ENCODE data around the gene KRTAP29-1.
"Not testable (repeated sequence)": the region's sequence is repeated elsewhere in the genome, so short reads cannot be mapped to it uniquely, and the experiment has no call there.

KRTAP29-1 gene

GRCh38 chr17:41296846-41297245 is 5.8 kb downstream of the KRTAP29-1 start:
- DNase-seq: no peak

GRCh38 chr17:41294016-41294415 is 8.6 kb downstream of the KRTAP29-1 start:
- DNase-seq: no peak

- DNase-seq: no peak
These were observed 15.6 kb downstream of the KRTAP29-1 start for GRCh38 chr17:41287050-41287449.

- no peak for DNase-seq
These were observed 18.1 kb downstream of the KRTAP29-1 start for GRCh38 chr17:41284546-41284945.

- DNase-seq: no peak
These were observed 18.6 kb downstream of the KRTAP29-1 start for GRCh38 chr17:41284043-41284442.

- DNase-seq: no peak
These were observed 24.3 kb downstream of the KRTAP29-1 start for GRCh38 chr17:41278176-41278955.

GRCh38 chr17:41275648-41276190 is 26.9 kb downstream of the KRTAP29-1 start, which contains the start of gene KRTAP9-7:
Gene KRTAP9-7 (plus strand): TSS chr17:41275698. CDS start chr17:41275698, 0 bp downstream.
- not testable (repeated sequence) for DNase-seq

GRCh38 chr17:41271858-41272257 is 30.8 kb downstream of the KRTAP29-1 start:
- DNase-seq: no peak

- DNase-seq: not testable (repeated sequence)
These were observed 31.3 kb downstream of the KRTAP29-1 start for GRCh38 chr17:41271323-41271722.

GRCh38 chr17:41267711-41268110 is 34.9 kb downstream of the KRTAP29-1 start:
- no peak for DNase-seq

- DNase-seq: no peak
These were observed 37.6 kb downstream of the KRTAP29-1 start, which contains the start of gene KRTAP9-6 for GRCh38 chr17:41265078-41265477. Gene KRTAP9-6 (plus strand): TSS chr17:41265378. CDS start chr17:41265378, 0 bp downstream.

GRCh38 chr17:41264599-41264998 is 38.1 kb downstream of the KRTAP29-1 start:
- no peak for DNase-seq

GRCh38 chr17:41263212-41263611 is 39.4 kb downstream of the KRTAP29-1 start:
- no peak for DNase-seq

GRCh38 chr17:41258406-41258805 is 44.2 kb downstream of the KRTAP29-1 start:
- DNase-seq: no peak

GRCh38 chr17:41256291-41256685 is 46.4 kb downstream of the KRTAP29-1 start:
- DNase-seq: no peak

- not testable (repeated sequence) for DNase-seq
These were observed 47.0 kb downstream of the KRTAP29-1 start, which contains the start of gene KRTAP9-9 for GRCh38 chr17:41255381-41256290. Gene KRTAP9-9 (plus strand): TSS chr17:41255384.

GRCh38 chr17:41254861-41255260 is 47.8 kb downstream of the KRTAP29-1 start:
- no peak for DNase-seq
